Kidney glomerular epithelial cell (primary cell): ENCODE data around the gene KDM2B.

Experiments
- DNase-seq: peaks from one replicate; lab custom pipeline; 2025; lab: John Stamatoyannopoulos, UW

Gene KDM2B

GRCh38 chr12:121560392-121561008, 20.3 kb downstream of the KDM2B start:
- DNase-seq, result no peak

GRCh38 chr12:121558956-121559355, 21.9 kb downstream of the KDM2B start:
- DNase-seq, result no peak

GRCh38 chr12:121550974-121551634, 29.7 kb downstream of the KDM2B start:
- DNase-seq, result no peak

GRCh38 chr12:121549075-121549474, 31.7 kb downstream of the KDM2B start:
- no peak for DNase-seq

GRCh38 chr12:121545480-121545879, 35.3 kb downstream of the KDM2B start:
- DNase-seq, result no peak

GRCh38 chr12:121543786-121544185, 37.0 kb downstream of the KDM2B start:
- no peak for DNase-seq

- DNase-seq, result no peak
Observed at GRCh38 chr12:121539908-121540307, 40.9 kb downstream of the KDM2B start.

- no peak for DNase-seq
Observed at GRCh38 chr12:121538699-121539061, 42.1 kb downstream of the KDM2B start.

- no peak for DNase-seq
Observed at GRCh38 chr12:121537814-121538698, 42.8 kb downstream of the KDM2B start.

GRCh38 chr12:121536899-121537813, 43.7 kb downstream of the KDM2B start:
- DNase-seq, result peak; percentile 41

- DNase-seq, result no peak
Observed at GRCh38 chr12:121536054-121536898, 44.5 kb downstream of the KDM2B start.

GRCh38 chr12:121535150-121536053, 45.4 kb downstream of the KDM2B start:
- no peak for DNase-seq

- no peak for DNase-seq
Observed at GRCh38 chr12:121534495-121535148, 46.2 kb downstream of the KDM2B start.

- no peak for DNase-seq
Observed at GRCh38 chr12:121533394-121534090, 47.3 kb downstream of the KDM2B start.

- DNase-seq, result no peak
Observed at GRCh38 chr12:121532503-121533393, 48.1 kb downstream of the KDM2B start.

- no peak for DNase-seq
Observed at GRCh38 chr12:121531356-121531750, 49.5 kb downstream of the KDM2B start.

- DNase-seq, result peak; percentile 61
Observed at GRCh38 chr12:121530600-121531355, 50.0 kb downstream of the KDM2B start.
